Measurements from ENCODE around the gene NID2.

NID2 gene

DNA sequence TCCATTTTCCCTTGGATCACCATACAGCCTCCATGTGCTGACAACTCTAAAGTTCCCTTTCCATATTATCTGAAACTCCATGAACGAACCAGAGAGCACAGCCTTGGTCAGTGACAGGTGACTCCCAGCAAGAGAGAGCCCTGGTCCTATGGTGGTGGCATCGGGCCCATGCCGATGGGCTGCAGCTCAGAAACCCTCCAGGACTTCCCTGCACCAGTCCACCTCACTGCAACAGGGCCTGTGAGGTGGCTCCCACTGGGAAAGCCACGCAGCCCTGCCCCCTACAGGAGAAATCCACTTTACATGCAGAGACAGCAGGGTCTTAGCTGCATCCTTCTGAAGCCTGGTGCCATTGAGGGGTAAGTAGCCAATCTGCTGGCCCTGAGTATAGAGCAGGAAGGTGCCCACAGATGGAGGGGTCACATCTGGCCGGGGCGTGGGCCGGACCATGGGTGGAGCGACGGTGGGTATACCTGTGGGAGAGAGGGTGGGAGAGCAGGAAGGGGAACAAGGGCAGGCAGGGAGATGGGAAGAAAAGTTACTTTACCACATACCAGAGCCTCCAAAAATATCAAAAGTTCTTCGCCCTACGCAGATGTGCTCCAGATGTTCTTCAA lies 54.8 kb downstream of the NID2 start:
- no peak for TF ChIP-seq BACH2 (CRISPR knock-in tag; IDR thresholded peaks at IDR 0.05; ENCODE audit: borderline replicate concordance)
- TF ChIP-seq ISL1 (CRISPR knock-in tag; IDR thresholded peaks at IDR 0.05): no peak
- no peak for TF ChIP-seq ZNF70 (CRISPR knock-in tag; IDR thresholded peaks at IDR 0.05)
- no peak for TF ChIP-seq CSDC2 (CRISPR knock-in tag; IDR thresholded peaks at IDR 0.05)
- peak; percentile 48 for ATAC-seq

DNA sequence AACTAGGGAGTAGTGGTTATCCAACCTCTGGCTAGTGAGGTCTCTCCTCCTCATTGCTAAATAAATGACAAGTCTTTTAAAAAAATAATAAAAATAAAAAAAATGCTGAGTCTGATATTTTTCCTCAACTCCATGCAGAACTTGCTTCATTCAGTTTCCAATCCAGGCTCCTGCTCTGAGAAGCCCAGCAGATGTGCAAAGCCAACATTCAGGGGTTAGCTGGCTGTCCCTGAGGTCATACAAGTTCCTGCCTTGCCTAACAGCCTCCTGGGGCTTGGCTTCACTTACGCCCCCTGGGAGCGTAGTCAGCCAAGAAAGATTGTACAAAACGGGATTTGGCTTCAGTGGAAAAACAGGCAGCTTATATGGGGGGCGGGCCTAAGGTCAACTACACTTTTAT lies 56.2 kb downstream of the NID2 start:
- no peak for ATAC-seq
- TF ChIP-seq TCF4 (CRISPR knock-in tag; IDR thresholded peaks at IDR 0.05; ENCODE audit: borderline replicate concordance): no peak
- TF ChIP-seq PPARA (CRISPR knock-in tag; IDR thresholded peaks at IDR 0.05; ENCODE audit: borderline replicate concordance): no peak

DNA sequence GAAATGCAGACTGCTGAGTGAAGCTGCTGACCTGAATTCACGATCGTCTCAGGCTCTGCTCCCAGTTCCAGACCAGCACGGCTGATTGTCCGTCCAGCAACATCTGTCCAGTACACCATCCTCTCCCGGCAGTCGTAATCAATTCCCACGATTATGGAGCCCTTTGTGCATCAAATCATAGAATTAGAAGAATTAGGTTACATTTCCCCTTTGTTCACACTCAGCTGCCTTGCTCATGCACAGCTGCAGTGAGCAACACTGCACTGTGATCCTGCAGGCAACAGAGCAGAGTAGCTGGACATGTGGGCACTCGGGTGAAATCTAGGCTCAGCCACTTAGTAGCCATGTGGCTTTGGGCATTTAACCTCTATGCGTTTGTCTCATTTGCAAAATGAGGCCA lies 57.3 kb downstream of the NID2 start:
- TF ChIP-seq ZNF8 (CRISPR knock-in tag; IDR thresholded peaks at IDR 0.05) (no peak), TCF4 (CRISPR knock-in tag; IDR thresholded peaks at IDR 0.05; ENCODE audit: borderline replicate concordance) (no peak), TOX (CRISPR knock-in tag; IDR thresholded peaks at IDR 0.05; ENCODE audit: borderline replicate concordance) (no peak), CSDC2 (CRISPR knock-in tag; IDR thresholded peaks at IDR 0.05) (no peak), PPARA (CRISPR knock-in tag; IDR thresholded peaks at IDR 0.05; ENCODE audit: borderline replicate concordance) (no peak), ZFP30 (CRISPR knock-in tag; IDR thresholded peaks at IDR 0.05) (no peak), ZC3H10 (CRISPR knock-in tag; IDR thresholded peaks at IDR 0.05) (no peak), ZFP3 (CRISPR knock-in tag; IDR thresholded peaks at IDR 0.05) (no peak), ISL1 (CRISPR knock-in tag; IDR thresholded peaks at IDR 0.05) (no peak), ZNF70 (CRISPR knock-in tag; IDR thresholded peaks at IDR 0.05) (no peak), GLIS3 (CRISPR knock-in tag; IDR thresholded peaks at IDR 0.05) (no peak), BACH2 (CRISPR knock-in tag; IDR thresholded peaks at IDR 0.05; ENCODE audit: borderline replicate concordance) (no peak), SNAI2 (CRISPR knock-in tag; IDR thresholded peaks at IDR 0.05) (no peak), ARNTL (CRISPR knock-in tag; IDR thresholded peaks at IDR 0.05; ENCODE audit: borderline replicate concordance, low read depth) (no peak), ZNF565 (CRISPR knock-in tag; conservative IDR thresholded peaks at IDR 0.05; ENCODE audit: low read depth) (no peak), ESRRG (CRISPR knock-in tag; IDR thresholded peaks at IDR 0.05) (no peak)
- TF ChIP-seq, protein P1, sequence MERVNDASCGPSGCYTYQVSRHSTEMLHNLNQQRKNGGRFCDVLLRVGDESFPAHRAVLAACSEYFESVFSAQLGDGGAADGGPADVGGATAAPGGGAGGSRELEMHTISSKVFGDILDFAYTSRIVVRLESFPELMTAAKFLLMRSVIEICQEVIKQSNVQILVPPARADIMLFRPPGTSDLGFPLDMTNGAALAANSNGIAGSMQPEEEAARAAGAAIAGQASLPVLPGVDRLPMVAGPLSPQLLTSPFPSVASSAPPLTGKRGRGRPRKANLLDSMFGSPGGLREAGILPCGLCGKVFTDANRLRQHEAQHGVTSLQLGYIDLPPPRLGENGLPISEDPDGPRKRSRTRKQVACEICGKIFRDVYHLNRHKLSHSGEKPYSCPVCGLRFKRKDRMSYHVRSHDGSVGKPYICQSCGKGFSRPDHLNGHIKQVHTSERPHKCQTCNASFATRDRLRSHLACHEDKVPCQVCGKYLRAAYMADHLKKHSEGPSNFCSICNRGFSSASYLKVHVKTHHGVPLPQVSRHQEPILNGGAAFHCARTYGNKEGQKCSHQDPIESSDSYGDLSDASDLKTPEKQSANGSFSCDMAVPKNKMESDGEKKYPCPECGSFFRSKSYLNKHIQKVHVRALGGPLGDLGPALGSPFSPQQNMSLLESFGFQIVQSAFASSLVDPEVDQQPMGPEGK (CRISPR knock-in tag; IDR thresholded peaks at IDR 0.05; ENCODE audit: borderline replicate concordance): no peak
- TF ChIP-seq, protein P2, sequence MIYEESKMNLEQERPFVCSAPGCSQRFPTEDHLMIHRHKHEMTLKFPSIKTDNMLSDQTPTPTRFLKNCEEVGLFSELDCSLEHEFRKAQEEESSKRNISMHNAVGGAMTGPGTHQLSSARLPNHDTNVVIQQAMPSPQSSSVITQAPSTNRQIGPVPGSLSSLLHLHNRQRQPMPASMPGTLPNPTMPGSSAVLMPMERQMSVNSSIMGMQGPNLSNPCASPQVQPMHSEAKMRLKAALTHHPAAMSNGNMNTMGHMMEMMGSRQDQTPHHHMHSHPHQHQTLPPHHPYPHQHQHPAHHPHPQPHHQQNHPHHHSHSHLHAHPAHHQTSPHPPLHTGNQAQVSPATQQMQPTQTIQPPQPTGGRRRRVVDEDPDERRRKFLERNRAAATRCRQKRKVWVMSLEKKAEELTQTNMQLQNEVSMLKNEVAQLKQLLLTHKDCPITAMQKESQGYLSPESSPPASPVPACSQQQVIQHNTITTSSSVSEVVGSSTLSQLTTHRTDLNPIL (CRISPR knock-in tag; IDR thresholded peaks at IDR 0.05; ENCODE audit: low read depth): no peak
- TF ChIP-seq, protein P3, sequence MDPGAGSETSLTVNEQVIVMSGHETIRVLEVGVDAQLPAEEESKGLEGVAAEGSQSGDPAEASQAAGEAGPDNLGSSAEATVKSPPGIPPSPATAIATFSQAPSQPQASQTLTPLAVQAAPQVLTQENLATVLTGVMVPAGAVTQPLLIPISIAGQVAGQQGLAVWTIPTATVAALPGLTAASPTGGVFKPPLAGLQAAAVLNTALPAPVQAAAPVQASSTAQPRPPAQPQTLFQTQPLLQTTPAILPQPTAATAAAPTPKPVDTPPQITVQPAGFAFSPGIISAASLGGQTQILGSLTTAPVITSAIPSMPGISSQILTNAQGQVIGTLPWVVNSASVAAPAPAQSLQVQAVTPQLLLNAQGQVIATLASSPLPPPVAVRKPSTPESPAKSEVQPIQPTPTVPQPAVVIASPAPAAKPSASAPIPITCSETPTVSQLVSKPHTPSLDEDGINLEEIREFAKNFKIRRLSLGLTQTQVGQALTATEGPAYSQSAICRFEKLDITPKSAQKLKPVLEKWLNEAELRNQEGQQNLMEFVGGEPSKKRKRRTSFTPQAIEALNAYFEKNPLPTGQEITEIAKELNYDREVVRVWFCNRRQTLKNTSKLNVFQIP (CRISPR knock-in tag; IDR thresholded peaks at IDR 0.05; ENCODE audit: borderline replicate concordance, low read depth): no peak
- TF ChIP-seq, protein P4, sequence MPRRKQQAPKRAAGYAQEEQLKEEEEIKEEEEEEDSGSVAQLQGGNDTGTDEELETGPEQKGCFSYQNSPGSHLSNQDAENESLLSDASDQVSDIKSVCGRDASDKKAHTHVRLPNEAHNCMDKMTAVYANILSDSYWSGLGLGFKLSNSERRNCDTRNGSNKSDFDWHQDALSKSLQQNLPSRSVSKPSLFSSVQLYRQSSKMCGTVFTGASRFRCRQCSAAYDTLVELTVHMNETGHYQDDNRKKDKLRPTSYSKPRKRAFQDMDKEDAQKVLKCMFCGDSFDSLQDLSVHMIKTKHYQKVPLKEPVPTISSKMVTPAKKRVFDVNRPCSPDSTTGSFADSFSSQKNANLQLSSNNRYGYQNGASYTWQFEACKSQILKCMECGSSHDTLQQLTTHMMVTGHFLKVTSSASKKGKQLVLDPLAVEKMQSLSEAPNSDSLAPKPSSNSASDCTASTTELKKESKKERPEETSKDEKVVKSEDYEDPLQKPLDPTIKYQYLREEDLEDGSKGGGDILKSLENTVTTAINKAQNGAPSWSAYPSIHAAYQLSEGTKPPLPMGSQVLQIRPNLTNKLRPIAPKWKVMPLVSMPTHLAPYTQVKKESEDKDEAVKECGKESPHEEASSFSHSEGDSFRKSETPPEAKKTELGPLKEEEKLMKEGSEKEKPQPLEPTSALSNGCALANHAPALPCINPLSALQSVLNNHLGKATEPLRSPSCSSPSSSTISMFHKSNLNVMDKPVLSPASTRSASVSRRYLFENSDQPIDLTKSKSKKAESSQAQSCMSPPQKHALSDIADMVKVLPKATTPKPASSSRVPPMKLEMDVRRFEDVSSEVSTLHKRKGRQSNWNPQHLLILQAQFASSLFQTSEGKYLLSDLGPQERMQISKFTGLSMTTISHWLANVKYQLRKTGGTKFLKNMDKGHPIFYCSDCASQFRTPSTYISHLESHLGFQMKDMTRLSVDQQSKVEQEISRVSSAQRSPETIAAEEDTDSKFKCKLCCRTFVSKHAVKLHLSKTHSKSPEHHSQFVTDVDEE (CRISPR knock-in tag; IDR thresholded peaks at IDR 0.05): no peak
- no peak for ATAC-seq

DNA sequence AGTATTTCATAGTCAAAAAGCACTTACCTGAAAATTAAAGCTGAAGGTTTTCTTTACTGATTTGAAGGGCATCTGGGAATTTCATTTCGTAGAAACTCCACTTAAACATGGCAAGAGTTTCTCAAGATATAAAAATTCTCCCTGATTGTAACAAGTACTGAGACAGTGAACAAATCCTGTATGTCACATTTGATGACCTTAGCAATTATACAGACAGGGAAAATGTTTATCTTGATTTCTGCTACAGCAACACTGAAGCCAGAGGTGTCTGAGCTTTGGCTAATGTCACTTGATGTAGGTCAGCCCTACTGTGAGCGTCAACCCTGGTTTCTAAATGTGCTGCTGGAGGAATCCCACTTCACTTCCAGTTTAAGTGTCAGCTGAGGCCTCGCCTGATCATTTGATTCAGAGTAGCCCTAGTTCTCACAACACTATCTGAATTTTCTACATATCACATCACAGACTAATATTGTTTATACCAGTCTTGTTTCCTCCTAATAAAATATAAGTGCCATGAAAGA lies 58.6 kb downstream of the NID2 start:
- no peak for ATAC-seq
- TF ChIP-seq ZNF8 (CRISPR knock-in tag; IDR thresholded peaks at IDR 0.05): no peak
- no peak for TF ChIP-seq TOX (CRISPR knock-in tag; IDR thresholded peaks at IDR 0.05; ENCODE audit: borderline replicate concordance)
- TF ChIP-seq ISL1 (CRISPR knock-in tag; IDR thresholded peaks at IDR 0.05): no peak
- TF ChIP-seq, protein P4 (CRISPR knock-in tag; IDR thresholded peaks at IDR 0.05): no peak
- no peak for TF ChIP-seq SNAI2 (CRISPR knock-in tag; IDR thresholded peaks at IDR 0.05)
- TF ChIP-seq OSR1 (CRISPR knock-in tag; IDR thresholded peaks at IDR 0.05): no peak
- TF ChIP-seq ZNF70 (CRISPR knock-in tag; IDR thresholded peaks at IDR 0.05): no peak
- TF ChIP-seq ARNTL (CRISPR knock-in tag; IDR thresholded peaks at IDR 0.05; ENCODE audit: borderline replicate concordance, low read depth): no peak
- TF ChIP-seq CSDC2 (CRISPR knock-in tag; IDR thresholded peaks at IDR 0.05): no peak
- TF ChIP-seq, protein P1 (CRISPR knock-in tag; IDR thresholded peaks at IDR 0.05; ENCODE audit: borderline replicate concordance): no peak
